Stimulated activated CD4-positive, alpha-beta T cell treated with anti-CD3 and anti-CD28 coated beads, Interleukin-4, amount 100 ng/mL, for 48 hours (primary cell): Measurements from ENCODE around the gene SAP30L.

Source experiments
- DNase-seq, 2 donors: peaks; one replicate each; pipeline ENCODE4 v3.0.0-alpha.2; 2020; ENCODE audit warnings: low read depth in 2 of 2

Gene SAP30L

GRCh38 chr5:154464438-154464837, 18.6 kb downstream of the SAP30L start:
- no peak for DNase-seq

- DNase-seq, result no peak
Measured at GRCh38 chr5:154465169-154465568, 19.4 kb downstream of the SAP30L start.

GRCh38 chr5:154466147-154466546, 20.4 kb downstream of the SAP30L start:
- DNase-seq, result no peak

- DNase-seq, result no peak
Measured at GRCh38 chr5:154466671-154467070, 20.9 kb downstream of the SAP30L start.

GRCh38 chr5:154467655-154468354, 22.0 kb downstream of the SAP30L start:
- peak; percentile 72 to 83 for DNase-seq

GRCh38 chr5:154470137-154470536, 24.3 kb downstream of the SAP30L start:
- DNase-seq, result no peak

GRCh38 chr5:154470947-154471870, 25.4 kb downstream of the SAP30L start:
- DNase-seq, result no peak

GRCh38 chr5:154472871-154473580, 27.2 kb downstream of the SAP30L start:
- no peak for DNase-seq

- no peak for DNase-seq
Measured at GRCh38 chr5:154473581-154474283, 27.9 kb downstream of the SAP30L start.

GRCh38 chr5:154474396-154475334, 28.9 kb downstream of the SAP30L start:
- no peak for DNase-seq

GRCh38 chr5:154475591-154476353, 30.0 kb downstream of the SAP30L start:
- no peak for DNase-seq

GRCh38 chr5:154476354-154477205, 30.8 kb downstream of the SAP30L start:
- no peak for DNase-seq

- DNase-seq, result no peak
Measured at GRCh38 chr5:154477382-154478223, 31.8 kb downstream of the SAP30L start.

GRCh38 chr5:154478224-154478565, 32.4 kb downstream of the SAP30L start, which contains the start of gene HAND1:
HAND1 (minus strand) TSS chr5:154478227; CDS start chr5:154478008, 219 bp downstream.
- no peak for DNase-seq

GRCh38 chr5:154478752-154479159, 33.0 kb downstream of the SAP30L start:
- no peak for DNase-seq

GRCh38 chr5:154479160-154479943, 33.6 kb downstream of the SAP30L start:
- no peak for DNase-seq
